HG02588 (cell line): ENCODE measurements around the gene ELL2.
A peak's percentile ranks its signal among the peaks of the same experiment; 100 is the strongest.

Experiments
- ATAC-seq: cut with Tn5 transposase; IDR thresholded peaks from one replicate; pipeline ENCODE4 v1.9.1; 2021; ENCODE audit warnings: mild to moderate bottlenecking, moderate library complexity; ENCODE audit not compliant: unreplicated experiment

Gene ELL2

GRCh38 chr5:95884017-95884325, 77.7 kb downstream of the ELL2 start:
- ATAC-seq = peak; percentile 38

GRCh38 chr5:95883185-95884016, 78.2 kb downstream of the ELL2 start:
- peak; percentile 42 for ATAC-seq

DNA sequence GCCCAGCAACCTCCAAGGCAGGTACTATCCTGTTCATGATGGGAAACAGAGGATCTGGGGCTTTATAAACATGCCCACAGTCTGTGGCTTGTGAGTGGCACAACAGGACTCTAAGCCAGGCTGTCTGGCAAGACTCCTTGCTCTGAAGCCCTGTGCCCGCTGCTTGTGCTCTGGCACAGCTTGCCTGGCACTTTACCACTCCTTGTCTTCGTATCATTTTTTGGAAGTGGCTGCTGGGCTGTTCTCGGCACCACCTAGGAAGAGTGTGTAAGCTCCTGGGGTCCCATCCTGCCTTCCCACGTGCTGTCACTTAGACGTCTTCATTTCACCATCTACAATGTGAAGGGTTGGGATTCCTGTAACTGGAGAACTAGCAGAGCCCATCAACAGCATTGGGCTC, 79.8 kb downstream of the ELL2 start:
- no peak for ATAC-seq

GRCh38 chr5:95880081-95880926, 81.3 kb downstream of the ELL2 start:
- ATAC-seq = no peak

DNA sequence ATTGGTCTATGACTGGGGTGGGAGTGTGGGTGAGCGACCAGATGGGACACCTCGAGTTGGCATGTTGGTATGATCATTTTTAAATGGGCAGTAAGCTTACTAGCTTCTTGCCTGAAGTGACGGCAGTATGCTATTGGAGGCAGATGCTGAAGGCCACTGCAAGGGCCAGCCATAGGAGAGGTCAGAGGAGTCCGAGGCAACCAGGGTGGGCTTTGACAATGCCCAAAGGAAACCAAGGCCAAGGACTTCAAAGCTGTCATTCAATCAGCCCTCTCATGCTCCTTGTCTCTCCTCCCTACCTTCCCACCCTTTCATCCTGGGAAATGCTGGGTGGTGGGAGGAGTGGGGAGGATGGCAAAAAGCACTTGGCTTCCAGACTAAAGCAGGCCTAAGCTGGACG, 82.0 kb downstream of the ELL2 start:
- ATAC-seq = no peak

- peak; percentile 60 for ATAC-seq
These were observed 83.0 kb downstream of the ELL2 start for GRCh38 chr5:95878417-95879323.

DNA sequence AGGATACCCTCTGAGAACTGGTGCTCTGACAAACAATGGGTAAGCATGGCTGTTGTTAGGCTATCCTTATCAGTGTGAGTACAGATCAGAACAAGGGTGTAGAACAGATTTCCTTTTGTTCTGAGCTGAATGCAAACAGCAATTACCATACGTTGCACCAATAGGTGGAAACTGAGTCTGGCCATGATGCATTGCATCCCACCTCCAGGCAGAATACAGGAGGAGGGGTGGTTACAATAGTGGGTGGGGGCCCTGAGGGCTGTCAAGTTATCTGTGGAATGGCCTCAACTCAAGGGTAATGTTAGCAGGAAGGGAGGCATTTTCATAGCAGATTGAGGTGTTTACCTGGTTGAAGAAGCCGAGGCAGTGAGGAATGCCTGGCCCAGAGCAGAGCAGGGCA, 84.9 kb downstream of the ELL2 start:
- no peak for ATAC-seq

- no peak for ATAC-seq
These were observed 87.4 kb downstream of the ELL2 start for GRCh38 chr5:95874246-95874645.

GRCh38 chr5:95873351-95873750, 88.3 kb downstream of the ELL2 start:
- ATAC-seq = no peak

GRCh38 chr5:95872346-95873268, 89.0 kb downstream of the ELL2 start:
- no peak for ATAC-seq

GRCh38 chr5:95871146-95871806, 90.4 kb downstream of the ELL2 start:
- no peak for ATAC-seq

- peak; percentile 56 for ATAC-seq
These were observed 91.5 kb downstream of the ELL2 start for GRCh38 chr5:95870105-95870672.

GRCh38 chr5:95869173-95869855, 92.3 kb downstream of the ELL2 start:
- ATAC-seq = peak; percentile 39

- ATAC-seq = no peak
These were observed 93.5 kb downstream of the ELL2 start for GRCh38 chr5:95868136-95868535.

- ATAC-seq = no peak
These were observed 95.1 kb downstream of the ELL2 start for GRCh38 chr5:95866435-95867040.

DNA sequence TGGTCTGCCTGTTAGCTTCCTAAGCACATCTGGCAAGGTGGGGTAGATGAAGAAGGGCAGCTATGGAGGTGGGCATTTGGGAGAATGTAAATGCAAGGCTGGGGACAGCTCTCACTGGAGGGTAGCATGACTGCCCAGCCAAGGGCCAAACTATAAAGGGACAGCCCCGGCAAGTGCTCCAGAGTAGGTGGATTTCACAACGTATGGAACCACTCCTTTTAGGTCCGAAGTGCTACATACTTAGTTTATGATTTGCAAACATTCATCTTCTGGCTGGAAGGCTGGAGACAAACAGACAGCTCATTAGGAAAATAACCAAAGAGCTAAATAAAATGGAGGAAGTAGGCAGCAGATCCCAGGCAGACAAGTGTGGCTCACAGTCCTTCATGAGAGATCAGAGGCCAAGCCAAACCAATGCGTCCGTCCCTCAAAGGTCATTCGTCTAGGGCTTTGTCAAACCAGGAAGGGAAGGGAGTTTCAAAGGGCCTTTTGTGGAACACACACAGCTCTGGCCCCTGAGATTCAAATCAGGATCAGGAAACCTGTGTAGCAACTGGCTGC, 96.6 kb downstream of the ELL2 start:
- ATAC-seq = no peak

DNA sequence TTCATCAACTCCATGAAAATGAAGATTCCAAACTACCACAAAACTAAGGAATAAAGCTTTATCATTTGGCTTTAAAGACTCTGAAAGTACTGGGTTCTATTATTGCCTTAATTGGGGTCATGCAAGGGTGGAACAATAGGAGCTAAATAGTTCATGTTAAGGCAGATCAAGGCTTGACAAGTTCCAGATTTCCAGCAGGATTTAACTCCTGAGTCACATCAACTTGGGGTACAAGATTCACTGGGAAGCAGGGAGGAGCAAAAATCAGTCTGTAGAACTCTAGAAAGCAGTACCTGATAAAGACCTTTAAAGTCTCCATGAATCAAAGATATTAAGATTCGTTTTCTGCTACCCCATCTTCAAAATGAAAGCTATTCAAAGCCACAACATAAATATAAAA, 97.2 kb downstream of the ELL2 start:
- no peak for ATAC-seq

DNA sequence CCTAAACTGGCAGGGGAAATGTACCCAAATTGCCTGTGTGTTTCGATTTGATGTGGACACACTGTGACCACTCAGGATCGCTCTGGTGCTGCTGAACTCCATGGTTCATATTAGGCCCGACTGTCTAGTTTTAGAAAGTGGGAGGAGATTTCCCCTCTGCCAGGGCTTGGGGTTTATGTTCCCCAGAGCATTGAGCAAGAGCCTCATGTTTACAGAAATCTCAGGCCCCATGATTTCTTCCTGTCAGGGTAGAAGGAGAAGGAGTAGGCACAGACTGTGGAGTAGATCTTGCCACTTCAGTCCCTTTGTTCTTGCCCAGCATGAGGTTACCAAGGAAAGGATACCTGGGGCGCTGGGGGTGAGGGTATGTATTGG, 98.3 kb downstream of the ELL2 start:
- no peak for ATAC-seq
